HepG2 (cell line): ENCODE measurements around the gene TAS1R1. TPM values are rescaled to one million over a fixed set of nuclear protein-coding genes. Genes with fewer than 3 reads are reported as not detected.
A peak's percentile ranks its signal among the peaks of the same experiment; 100 is the strongest.

ENCODE experiments used
- ATAC-seq: fragments of 200-7000 bp; cut with Tn5 transposase; 3 replicates; pipeline ENCODE4 v1.9.1; 2020; ENCODE audit warnings: mild to moderate bottlenecking, moderate library complexity
- BruUV-seq: library from RNA; stranded (reverse); fragments of 400-500 nt; replicated peaks from 2 replicates; lab custom pipeline; 2021; lab: Mats Ljungman, UMichigan
- CTCF ChIA-PET: fragments of 300-600 bp; formaldehyde crosslinking; extraction: SDS; loops from one replicate; lab custom pipeline; 2021; ENCODE audit warnings: low total read pairs, inconsistent platforms, low intra/inter-chr PET ratio; lab: Yijun Ruan, JAX
- POLR2A ChIA-PET: fragments of 350-600 bp; sonication (Branson Sonifier 250); formaldehyde crosslinking; loops from one replicate; lab custom pipeline; 2020; ENCODE audit warnings: antibody characterized with exemption, inconsistent platforms; lab: Yijun Ruan, JAX
- DNase-seq: peaks from one replicate; pipeline ENCODE4 v3.0.0-alpha.2; 2015; ENCODE audit warnings: low spot score
- FAIRE-seq: peaks from 3 replicates; lab custom pipeline; 2011; peaks lifted over from hg19 to GRCh38; lab: Jason Lieb, UNC
- H2AFZ ChIP-seq: one replicate; pipeline ENCODE4 v1.6.1; 2011; ENCODE audit warnings: low read length, inconsistent platforms
- H3K27ac ChIP-seq: fragments of 300-600 bp; 3 replicates; pipeline ENCODE4 v1.8.0; 2011; ENCODE audit warnings: mixed run types, mild to moderate bottlenecking, mixed read lengths, low read length, inconsistent platforms; ENCODE audit not compliant: insufficient read depth; ENCODE audit errors: extremely low read length
- H3K27me3 ChIP-seq, 2 experiments: fragments of 200-600 bp in 1 of 2; 2 replicates in 1 of 2; 3 replicates in 1 of 2; pipeline versions ENCODE4 v1.6.0 to v1.8.0; 2011; ENCODE audit warnings: low read length in 2 of 2, mild to moderate bottlenecking in 2 of 2, moderate library complexity in 2 of 2, inconsistent platforms in 1 of 2; ENCODE audit not compliant: insufficient read depth in 2 of 2, control insufficient read depth in 1 of 2
- H3K36me3 ChIP-seq, 2 experiments: fragments of 200-600 bp in 1 of 2; replicated peaks in 1 of 2; 2 replicates in 1 of 2; 3 replicates in 1 of 2; pipeline versions ENCODE4 v1.5.1 to v1.8.0; 2011; ENCODE audit warnings: low read length in 2 of 2, inconsistent platforms in 1 of 2; ENCODE audit not compliant: insufficient read depth in 2 of 2, control insufficient read depth in 1 of 2
- H3K4me1 ChIP-seq: 2 replicates; pipeline ENCODE4 v1.5.1; 2012; ENCODE audit warnings: low read length, inconsistent platforms; ENCODE audit not compliant: insufficient read depth
- H3K4me2 ChIP-seq: 2 replicates; pipeline ENCODE4 v1.6.0; 2011; ENCODE audit warnings: low read depth, low read length, inconsistent platforms
- H3K4me3 ChIP-seq, 3 experiments: fragments of 200-600 bp in 1 of 3; sonication (generic), shearing (Covaris generic) in 1 of 3; replicated peaks in 1 of 3; 2 replicates each; pipeline ENCODE4 v1.5.1; 2011 to 2016; ENCODE audit warnings: low read length in 3 of 3, inconsistent platforms in 2 of 3, low read depth in 2 of 3, mild to moderate bottlenecking in 2 of 3, control low read depth in 1 of 3, mixed read lengths in 1 of 3; ENCODE audit not compliant: insufficient read depth in 1 of 3
- H3K79me2 ChIP-seq: one replicate; pipeline ENCODE4 v1.6.1; 2011; ENCODE audit warnings: low read length, inconsistent platforms; ENCODE audit not compliant: insufficient read depth
- H3K9ac ChIP-seq: 2 replicates; pipeline ENCODE4 v1.6.0; 2011; ENCODE audit warnings: mild to moderate bottlenecking, low read depth, low read length, inconsistent platforms; ENCODE audit not compliant: insufficient read depth
- H3K9me3 ChIP-seq: 2 replicates; pipeline ENCODE4 v1.5.1; 2012; ENCODE audit warnings: mild to moderate bottlenecking, low read length
- H4K20me1 ChIP-seq: 2 replicates; pipeline ENCODE4 v1.6.0; 2011; ENCODE audit warnings: inconsistent platforms, mild to moderate bottlenecking, low read length, moderate library complexity; ENCODE audit not compliant: insufficient read depth
- AKAP8 ChIP-seq: sonication (generic); formaldehyde crosslinking; IDR thresholded peaks from 2 replicates; pipeline ENCODE4 v1.5.1; 2020; ENCODE audit warnings: mild to moderate bottlenecking, missing genetic modification reagents
- CREB1 ChIP-seq, 2 experiments: fragments of 450-650 bp in 1 of 2; IDR thresholded peaks; 2 replicates each; pipeline ENCODE4 v1.6.1; 2016 to 2017; ENCODE audit warnings: control low read depth in 1 of 2, mild to moderate bottlenecking in 1 of 2, missing compliant biosample characterization in 1 of 2, missing genetic modification characterization in 1 of 2
- JUND ChIP-seq: sonication (generic); formaldehyde crosslinking; IDR thresholded peaks from 2 replicates; pipeline ENCODE4 v1.8.0; 2022; ENCODE audit warnings: mild to moderate bottlenecking, missing genetic modification reagents
- KDM4B ChIP-seq: sonication (generic); formaldehyde crosslinking; IDR thresholded peaks from 2 replicates; pipeline ENCODE4 v1.4.0; 2020; ENCODE audit warnings: missing genetic modification reagents
- NCOA5 ChIP-seq: sonication (generic); formaldehyde crosslinking; IDR thresholded peaks from 2 replicates; pipeline ENCODE4 v1.4.0; 2020; ENCODE audit warnings: missing genetic modification reagents
- NFKB2 ChIP-seq: sonication (generic); formaldehyde crosslinking; IDR thresholded peaks from 2 replicates; pipeline ENCODE4 v1.4.0; 2020; ENCODE audit warnings: missing genetic modification reagents, borderline replicate concordance
- SOX13 ChIP-seq, 3 experiments: fragments of 450-650 bp in 1 of 3; sonication (generic) in 1 of 3; formaldehyde crosslinking in 1 of 3; IDR thresholded peaks in 2 of 3; conservative IDR thresholded peaks in 1 of 3; 2 replicates each; pipeline versions ENCODE4 v1.5.0 to v1.6.1; 2016 to 2020; ENCODE audit warnings: antibody characterized with exemption in 1 of 3, mild to moderate bottlenecking in 1 of 3, missing compliant biosample characterization in 1 of 3, missing genetic modification reagents in 1 of 3, moderate library complexity in 1 of 3
- TAF15 ChIP-seq: fragments of 200-400 bp; formaldehyde crosslinking; IDR thresholded peaks from one replicate; pipeline ENCODE4 v1.6.1; 2018; ENCODE audit warnings: mild to moderate bottlenecking, low read depth, low read length; ENCODE audit not compliant: poor library complexity, severe bottlenecking
- TEAD3 ChIP-seq: optimal IDR thresholded peaks from 2 replicates; pipeline ENCODE3; 2016; ENCODE audit warnings: borderline replicate concordance
- TOE1 ChIP-seq: sonication (generic); formaldehyde crosslinking; IDR thresholded peaks from 2 replicates; pipeline ENCODE4 v1.4.0; 2020; ENCODE audit warnings: mild to moderate bottlenecking, missing genetic modification reagents
- XRCC5 ChIP-seq: fragments of 200-400 bp; formaldehyde crosslinking; optimal IDR thresholded peaks from 2 replicates; pipeline ENCODE3; 2017; ENCODE audit warnings: mild to moderate bottlenecking, low read length
- ZNF12 ChIP-seq: sonication (generic); formaldehyde crosslinking; IDR thresholded peaks from 2 replicates; pipeline ENCODE4 v1.5.0; 2020; ENCODE audit warnings: missing genetic modification reagents
- ZNF607 ChIP-seq: sonication (generic); formaldehyde crosslinking; IDR thresholded peaks from 2 replicates; pipeline ENCODE4 v1.5.1; 2020; ENCODE audit warnings: missing genetic modification reagents, mild to moderate bottlenecking, borderline replicate concordance
- WGBS: methylation state at CpG from one replicate; pipeline ENCODE4 v1.1.6; 2017; ENCODE audit warnings: low lambda C conversion rate; 5-methylcytosine and 5-hydroxymethylcytosine counted together
- in situ Hi-C: cut with HindIII; loops from 2 replicates; pipeline ENCODE4 v1.10.0; 2017; ENCODE audit warnings: low pct_unique_long_range_greater_than_20kb; ENCODE audit not compliant: extremely low pct_ligation_motif_present
- intact Hi-C: fragments of 100-400 bp; cut with micrococcal nuclease; formaldehyde crosslinking; loops from one replicate; pipeline ENCODE4 v1.10.0; 2022; ENCODE audit not compliant: unreplicated experiment
- polyA plus RNA-seq, 8 experiments: library from polyadenylated mRNA; depleted of rRNA in 3 of 8; stranded (reverse) in 7 of 8; unstranded in 1 of 8; fragments of >200 nt; fragmentation: Illumina TruSeq in 4 of 8; extraction: Trizol in 4 of 8; gene quantifications; 2 replicates each; pipeline versions ENCODE4 v1.2.1 to v1.2.3, GENCODE V29; 2011 to 2016; ENCODE audit warnings: low read depth in 4 of 8, missing spikeins in 1 of 8, mixed read lengths in 1 of 8; ENCODE audit not compliant: insufficient read depth in 1 of 8
- total RNA-seq, 5 experiments: library from RNA; depleted of rRNA; stranded (reverse); fragments of >200 nt; fragmentation: Illumina TruSeq; extraction: Trizol; gene quantifications; 2 replicates each; pipeline ENCODE4 v1.2.3, GENCODE V29; 2016; ENCODE audit warnings: low read depth in 1 of 5
- TF ChIP-seq, protein P1 (sequence below): sonication (generic); formaldehyde crosslinking; IDR thresholded peaks from 2 replicates; pipeline ENCODE4 v1.4.0; 2020; ENCODE audit warnings: missing genetic modification reagents
- TF ChIP-seq, protein P2 (sequence below): fragments of 450-650 bp; IDR thresholded peaks from 2 replicates; pipeline ENCODE4 v1.6.1; 2017

TAS1R1 gene
- total and polyA plus RNA-seq, 2 of the 13 experiments (the other 11 are each of a cell fraction or from before 2014, with no cell fraction given) = 1.4 to 1.6 TPM

DNA sequence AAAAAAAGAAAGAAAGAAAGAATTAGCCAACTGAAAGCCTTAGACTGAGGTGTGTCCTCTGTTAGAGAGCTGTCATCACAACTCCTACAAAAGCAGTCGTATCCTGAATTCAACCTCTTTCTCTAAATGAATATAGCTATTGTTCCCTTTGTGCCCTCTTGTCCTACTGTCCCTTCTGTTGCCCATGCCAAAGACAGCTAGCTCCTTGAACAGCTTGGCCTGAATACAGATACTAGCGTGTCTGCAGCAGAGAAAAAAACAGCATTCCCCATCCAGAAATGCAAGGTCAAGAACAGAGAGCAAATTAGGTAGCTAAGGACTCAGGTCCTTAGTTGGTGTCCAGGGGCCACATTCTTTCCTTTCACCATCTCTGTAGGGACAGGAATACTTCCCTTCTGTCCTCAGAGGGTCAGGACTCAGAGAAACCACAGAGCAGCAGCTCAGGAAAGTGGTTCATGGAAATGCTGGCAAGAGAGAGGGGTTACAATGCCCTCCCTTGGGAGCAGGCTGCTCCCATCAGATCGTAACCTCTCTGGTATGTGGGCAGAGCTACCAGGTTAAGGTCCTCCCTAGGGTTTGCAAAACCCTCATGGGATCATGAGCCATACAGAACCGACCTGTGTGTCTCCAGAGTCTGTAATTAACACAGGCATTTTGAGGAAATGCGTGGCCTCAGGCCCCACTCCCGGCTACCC is 22.9 kb downstream of the TAS1R1 start:
- no peak overlapping the region for H3K27ac ChIP-seq
- H3K4me1 ChIP-seq = peaks cover 56% of the 10 kb centered on the region
- peaks cover 15% of the 10 kb centered on the region for H3K79me2 ChIP-seq
- POLR2A ChIA-PET = interaction anchor here (0.8 to 1.8 kb wide), 6 partner anchors 20 to 342 kb away, joined by 3 to 5 read pairs (median 3); partner anchors contain the start of genes ICMT, NOL9 and TAS1R1
- H3K4me3 ChIP-seq = 0 out of 6 replicates have a peak overlapping the region, but pooled peaks of 1 of the 3 experiments have one; percentile 91
- H3K4me2 ChIP-seq = peak overlapping the region; percentile 99
- ATAC-seq (no peak), FAIRE-seq (no peak), DNase-seq (no peak)
- intact Hi-C loops = loop anchor here (2.0 kb wide), 1 partner anchor 23 kb away; no protein-coding TSS in a partner anchor
- CTCF ChIA-PET = no interaction called here
- in situ Hi-C loops = no loop called here
- H3K9me3 ChIP-seq = no peaks in the 10 kb centered on the region
- H3K27me3 ChIP-seq = no peaks in the 10 kb centered on the region
- no peak for TF ChIP-seq TOE1
- no peak for TF ChIP-seq JUND
- no peak for TF ChIP-seq ZNF12 (CRISPR knock-in tag)
- no peak for TF ChIP-seq CREB1 (IDR thresholded peaks at IDR 0.05)
- peak; percentile 22; the same call in 1 of the 2 replicates for TF ChIP-seq CREB1 (CRISPR knock-in tag; IDR thresholded peaks at IDR 0.05)
- TF ChIP-seq ZNF607 (CRISPR knock-in tag) = no peak
- no peak for TF ChIP-seq NFKB2 (CRISPR knock-in tag)
- peak; percentile 31 for TF ChIP-seq XRCC5
- no peak for TF ChIP-seq NCOA5 (CRISPR knock-in tag)
- no peak for TF ChIP-seq TAF15
- no peak for TF ChIP-seq KDM4B
- TF ChIP-seq, protein P1, sequence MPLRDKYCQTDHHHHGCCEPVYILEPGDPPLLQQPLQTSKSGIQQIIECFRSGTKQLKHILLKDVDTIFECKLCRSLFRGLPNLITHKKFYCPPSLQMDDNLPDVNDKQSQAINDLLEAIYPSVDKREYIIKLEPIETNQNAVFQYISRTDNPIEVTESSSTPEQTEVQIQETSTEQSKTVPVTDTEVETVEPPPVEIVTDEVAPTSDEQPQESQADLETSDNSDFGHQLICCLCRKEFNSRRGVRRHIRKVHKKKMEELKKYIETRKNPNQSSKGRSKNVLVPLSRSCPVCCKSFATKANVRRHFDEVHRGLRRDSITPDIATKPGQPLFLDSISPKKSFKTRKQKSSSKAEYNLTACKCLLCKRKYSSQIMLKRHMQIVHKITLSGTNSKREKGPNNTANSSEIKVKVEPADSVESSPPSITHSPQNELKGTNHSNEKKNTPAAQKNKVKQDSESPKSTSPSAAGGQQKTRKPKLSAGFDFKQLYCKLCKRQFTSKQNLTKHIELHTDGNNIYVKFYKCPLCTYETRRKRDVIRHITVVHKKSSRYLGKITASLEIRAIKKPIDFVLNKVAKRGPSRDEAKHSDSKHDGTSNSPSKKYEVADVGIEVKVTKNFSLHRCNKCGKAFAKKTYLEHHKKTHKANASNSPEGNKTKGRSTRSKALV = no peak
- no peak for TF ChIP-seq AKAP8 (CRISPR knock-in tag)
- TF ChIP-seq, protein P2, sequence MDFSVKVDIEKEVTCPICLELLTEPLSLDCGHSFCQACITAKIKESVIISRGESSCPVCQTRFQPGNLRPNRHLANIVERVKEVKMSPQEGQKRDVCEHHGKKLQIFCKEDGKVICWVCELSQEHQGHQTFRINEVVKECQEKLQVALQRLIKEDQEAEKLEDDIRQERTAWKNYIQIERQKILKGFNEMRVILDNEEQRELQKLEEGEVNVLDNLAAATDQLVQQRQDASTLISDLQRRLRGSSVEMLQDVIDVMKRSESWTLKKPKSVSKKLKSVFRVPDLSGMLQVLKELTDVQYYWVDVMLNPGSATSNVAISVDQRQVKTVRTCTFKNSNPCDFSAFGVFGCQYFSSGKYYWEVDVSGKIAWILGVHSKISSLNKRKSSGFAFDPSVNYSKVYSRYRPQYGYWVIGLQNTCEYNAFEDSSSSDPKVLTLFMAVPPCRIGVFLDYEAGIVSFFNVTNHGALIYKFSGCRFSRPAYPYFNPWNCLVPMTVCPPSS = no peak
- no peak for TF ChIP-seq SOX13 (IDR thresholded peaks at IDR 0.05)
- TF ChIP-seq SOX13 (CRISPR knock-in tag; conservative IDR thresholded peaks at IDR 0.05 in 1 of 2, IDR thresholded peaks at IDR 0.05 in 1 of 2) = 0 out of 4 replicates have a peak, but pooled peaks of 1 of the 2 experiments have one; percentile 8
- peak; percentile 8 for TF ChIP-seq TEAD3
- peaks cover 4% of the 10 kb centered on the region; the same call in 1 of the 2 replicates for H4K20me1 ChIP-seq
- no peak overlapping the region for H2AFZ ChIP-seq
- no peaks in the 10 kb centered on the region for H3K36me3 ChIP-seq
- H3K9ac ChIP-seq = peak overlapping the region; percentile 24; the same call in 1 of the 2 replicates
- WGBS = 23% methylated on average over 5 of the region's 6 CpGs
- no TSS peak for BruUV-seq
